Loucy (cell line): ENCODE measurements around the gene NFIX.

Experiments
- EZH2phosphoT487 ChIP-seq: fragments of 200-600 bp; IDR thresholded peaks from 2 replicates; pipeline ENCODE4 v1.6.1; 2018; ENCODE audit warnings: antibody characterized with exemption, mild to moderate bottlenecking, moderate library complexity, borderline replicate concordance
- TF ChIP-seq, protein P1 (sequence below): fragments of 200-600 bp; sonication (generic); conservative IDR thresholded peaks from 2 replicates; pipeline ENCODE4 v1.5.1; 2014; ENCODE audit warnings: mild to moderate bottlenecking, antibody characterized with exemption, low read length

DNA sequence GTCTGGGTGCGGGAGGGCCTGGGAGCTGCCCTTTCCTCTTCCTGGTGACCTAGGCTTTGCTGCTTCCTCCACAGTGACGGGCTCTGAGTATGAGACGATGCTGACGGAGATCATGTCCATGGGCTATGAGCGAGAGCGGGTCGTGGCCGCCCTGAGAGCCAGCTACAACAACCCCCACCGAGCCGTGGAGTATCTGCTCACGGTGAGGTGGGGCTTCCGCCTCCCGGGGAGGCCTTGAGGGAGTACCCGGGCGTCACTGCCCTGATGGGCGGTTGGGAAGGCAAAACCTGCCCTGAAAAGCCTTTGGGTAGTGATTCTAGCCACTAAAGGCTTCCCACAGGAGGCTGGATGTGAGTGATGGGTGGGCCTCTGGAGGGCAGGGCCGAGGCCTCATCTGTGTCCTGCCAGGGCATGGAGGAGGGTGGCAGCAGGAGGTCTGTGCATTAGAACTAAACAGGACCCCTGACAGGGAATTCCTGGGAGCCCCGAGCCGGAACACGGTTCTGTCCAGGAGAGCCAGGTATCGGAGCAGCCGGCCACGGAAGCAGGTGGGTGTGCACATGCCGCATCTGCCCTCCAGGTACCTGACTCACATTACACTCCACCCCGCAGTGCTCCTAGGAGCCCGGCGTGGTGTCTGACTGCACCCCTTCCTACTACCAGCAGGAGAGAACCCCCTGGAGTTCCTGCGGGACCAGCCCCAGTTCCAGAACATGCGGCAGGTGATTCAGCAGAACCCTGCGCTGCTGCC is 46.5 kb upstream of the NFIX start:
- TF ChIP-seq, protein P1, sequence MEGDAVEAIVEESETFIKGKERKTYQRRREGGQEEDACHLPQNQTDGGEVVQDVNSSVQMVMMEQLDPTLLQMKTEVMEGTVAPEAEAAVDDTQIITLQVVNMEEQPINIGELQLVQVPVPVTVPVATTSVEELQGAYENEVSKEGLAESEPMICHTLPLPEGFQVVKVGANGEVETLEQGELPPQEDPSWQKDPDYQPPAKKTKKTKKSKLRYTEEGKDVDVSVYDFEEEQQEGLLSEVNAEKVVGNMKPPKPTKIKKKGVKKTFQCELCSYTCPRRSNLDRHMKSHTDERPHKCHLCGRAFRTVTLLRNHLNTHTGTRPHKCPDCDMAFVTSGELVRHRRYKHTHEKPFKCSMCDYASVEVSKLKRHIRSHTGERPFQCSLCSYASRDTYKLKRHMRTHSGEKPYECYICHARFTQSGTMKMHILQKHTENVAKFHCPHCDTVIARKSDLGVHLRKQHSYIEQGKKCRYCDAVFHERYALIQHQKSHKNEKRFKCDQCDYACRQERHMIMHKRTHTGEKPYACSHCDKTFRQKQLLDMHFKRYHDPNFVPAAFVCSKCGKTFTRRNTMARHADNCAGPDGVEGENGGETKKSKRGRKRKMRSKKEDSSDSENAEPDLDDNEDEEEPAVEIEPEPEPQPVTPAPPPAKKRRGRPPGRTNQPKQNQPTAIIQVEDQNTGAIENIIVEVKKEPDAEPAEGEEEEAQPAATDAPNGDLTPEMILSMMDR: no peak
- TF ChIP-seq EZH2phosphoT487: no peak
